ENCODE results near the gene MGAT5. TPM values are rescaled to one million over a fixed set of nuclear protein-coding genes. Genes with fewer than 3 reads are reported as not detected.

Gene MGAT5
- total RNA-seq, 1 donor from 2014 or later = 36.8 TPM

DNA sequence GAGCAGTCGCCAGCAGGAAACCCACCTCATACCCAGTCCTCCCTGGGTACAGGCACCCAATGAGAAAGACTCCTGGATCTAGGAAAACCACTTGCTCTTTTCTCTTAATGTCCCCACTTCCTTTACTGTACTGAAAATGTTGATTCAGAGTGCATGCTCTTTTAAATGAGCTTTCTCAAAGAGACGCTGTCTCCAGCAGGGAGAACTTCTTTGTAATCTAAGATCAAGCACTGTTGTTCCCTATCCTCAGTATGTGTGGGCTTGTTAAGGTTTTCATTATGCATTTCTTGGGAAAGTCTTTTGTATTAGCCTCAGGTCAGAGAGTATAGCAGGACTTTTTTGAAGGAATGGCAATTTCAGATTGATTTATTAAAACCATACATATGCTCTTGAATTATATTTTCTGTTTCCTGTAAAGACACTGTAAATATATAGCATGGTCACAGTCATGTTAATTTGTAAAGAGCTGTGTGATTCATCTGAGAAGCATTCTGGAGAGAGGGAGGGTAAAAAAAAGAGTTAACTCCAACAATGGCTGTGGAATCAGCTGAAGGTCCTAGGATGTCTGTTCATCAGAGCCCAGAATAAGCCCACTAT is 178.1 kb downstream of the MGAT5 start:
- peaks cover 7% of the 10 kb centered on the region for H3K4me1 Mint-ChIP-seq
- no peaks in the 10 kb centered on the region for H3K9me3 Mint-ChIP-seq
- DNase-seq (ENCODE audit: low read depth, low spot score) = no peak
- TF ChIP-seq, protein P1, sequence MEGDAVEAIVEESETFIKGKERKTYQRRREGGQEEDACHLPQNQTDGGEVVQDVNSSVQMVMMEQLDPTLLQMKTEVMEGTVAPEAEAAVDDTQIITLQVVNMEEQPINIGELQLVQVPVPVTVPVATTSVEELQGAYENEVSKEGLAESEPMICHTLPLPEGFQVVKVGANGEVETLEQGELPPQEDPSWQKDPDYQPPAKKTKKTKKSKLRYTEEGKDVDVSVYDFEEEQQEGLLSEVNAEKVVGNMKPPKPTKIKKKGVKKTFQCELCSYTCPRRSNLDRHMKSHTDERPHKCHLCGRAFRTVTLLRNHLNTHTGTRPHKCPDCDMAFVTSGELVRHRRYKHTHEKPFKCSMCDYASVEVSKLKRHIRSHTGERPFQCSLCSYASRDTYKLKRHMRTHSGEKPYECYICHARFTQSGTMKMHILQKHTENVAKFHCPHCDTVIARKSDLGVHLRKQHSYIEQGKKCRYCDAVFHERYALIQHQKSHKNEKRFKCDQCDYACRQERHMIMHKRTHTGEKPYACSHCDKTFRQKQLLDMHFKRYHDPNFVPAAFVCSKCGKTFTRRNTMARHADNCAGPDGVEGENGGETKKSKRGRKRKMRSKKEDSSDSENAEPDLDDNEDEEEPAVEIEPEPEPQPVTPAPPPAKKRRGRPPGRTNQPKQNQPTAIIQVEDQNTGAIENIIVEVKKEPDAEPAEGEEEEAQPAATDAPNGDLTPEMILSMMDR (conservative IDR thresholded peaks at IDR 0.05) = no peak
- H3K27ac Mint-ChIP-seq (ENCODE audit: unreplicated experiment) = no peak overlapping the region
- no peaks in the 10 kb centered on the region for H3K27me3 Mint-ChIP-seq (ENCODE audit: low read depth)
- H3K36me3 Mint-ChIP-seq (ENCODE audit: low read depth) = peaks cover 5% of the 10 kb centered on the region
- H3K4me3 Mint-ChIP-seq = no peak overlapping the region

DNA sequence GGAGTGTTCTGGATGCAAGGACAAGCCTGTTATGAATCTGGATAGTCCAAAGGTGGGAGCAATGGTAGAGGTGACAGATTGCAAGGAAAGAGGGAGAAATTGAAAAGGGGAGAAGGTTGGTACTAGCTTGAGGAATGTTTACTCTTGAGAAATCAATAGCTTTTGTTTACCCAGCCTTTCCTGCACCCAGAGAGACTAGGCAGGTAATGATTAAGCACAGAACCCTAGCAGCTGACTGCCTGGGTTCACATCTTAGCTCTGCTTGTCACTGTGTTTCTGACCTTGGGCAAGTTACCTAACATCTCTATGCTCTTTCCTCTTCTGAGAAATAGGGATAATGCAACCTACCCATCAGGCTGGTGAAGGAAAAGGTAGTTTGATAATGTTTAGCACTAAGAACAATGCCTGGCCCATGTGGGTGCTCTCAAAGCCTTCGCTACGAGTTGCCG is 178.6 kb downstream of the MGAT5 start:
- TF ChIP-seq, protein P1 (conservative IDR thresholded peaks at IDR 0.05) = no peak
- no peaks in the 10 kb centered on the region for H3K9me3 Mint-ChIP-seq
- H3K4me3 Mint-ChIP-seq = no peak overlapping the region
- no peaks in the 10 kb centered on the region for H3K27me3 Mint-ChIP-seq (ENCODE audit: low read depth)
- H3K27ac Mint-ChIP-seq (ENCODE audit: unreplicated experiment) = no peak overlapping the region
- peaks cover 7% of the 10 kb centered on the region for H3K4me1 Mint-ChIP-seq
- DNase-seq (ENCODE audit: low read depth, low spot score) = no peak
- peaks cover 5% of the 10 kb centered on the region for H3K36me3 Mint-ChIP-seq (ENCODE audit: low read depth)

DNA sequence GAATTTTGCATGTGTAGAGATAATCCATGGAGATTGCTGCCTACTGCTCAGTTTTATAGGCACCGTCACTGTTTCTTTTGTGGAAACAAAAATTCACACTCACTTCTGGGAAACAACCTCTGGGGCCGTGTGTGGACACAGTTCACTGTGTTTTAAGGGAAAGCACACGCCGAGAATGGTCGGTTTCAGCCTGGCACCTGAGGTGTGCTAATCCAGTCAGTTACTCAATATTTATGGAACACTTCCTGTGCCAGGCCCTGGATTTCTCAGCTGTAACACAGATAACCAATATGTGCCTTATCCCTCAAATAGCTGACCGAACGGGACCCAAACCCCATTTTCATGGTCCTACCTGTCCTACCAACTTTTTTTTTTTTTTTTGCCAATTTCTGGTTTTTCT is 179.6 kb downstream of the MGAT5 start:
- no peak for DNase-seq (ENCODE audit: low read depth, low spot score)
- no peak overlapping the region for H3K27ac Mint-ChIP-seq (ENCODE audit: unreplicated experiment)
- peaks cover 7% of the 10 kb centered on the region for H3K4me1 Mint-ChIP-seq
- no peak overlapping the region for H3K4me3 Mint-ChIP-seq
- TF ChIP-seq, protein P1 (conservative IDR thresholded peaks at IDR 0.05) = no peak
- peaks cover 8% of the 10 kb centered on the region for H3K36me3 Mint-ChIP-seq (ENCODE audit: low read depth)
- no peaks in the 10 kb centered on the region for H3K9me3 Mint-ChIP-seq
- no peaks in the 10 kb centered on the region for H3K27me3 Mint-ChIP-seq (ENCODE audit: low read depth)

DNA sequence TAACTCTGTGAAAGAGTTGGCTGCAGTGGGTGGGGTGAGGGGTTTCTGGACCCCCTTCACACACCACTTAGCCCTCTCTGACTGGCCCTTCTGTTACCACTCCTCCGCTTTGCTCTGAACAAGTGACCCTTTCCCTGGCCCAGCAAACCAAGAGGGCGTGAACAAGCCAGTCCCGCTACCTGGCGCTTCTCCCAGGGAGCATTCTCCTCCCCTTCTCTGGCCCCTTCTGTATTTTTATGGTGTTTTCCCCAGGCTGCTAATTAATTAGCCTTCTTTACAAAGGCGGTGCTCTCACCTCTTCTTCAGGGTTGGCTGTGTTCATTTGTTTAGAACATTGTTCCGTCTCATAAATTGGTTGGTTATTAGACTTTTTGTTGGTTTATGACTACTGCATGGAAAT is 180.1 kb downstream of the MGAT5 start:
- no peaks in the 10 kb centered on the region for H3K27me3 Mint-ChIP-seq (ENCODE audit: low read depth)

DNA sequence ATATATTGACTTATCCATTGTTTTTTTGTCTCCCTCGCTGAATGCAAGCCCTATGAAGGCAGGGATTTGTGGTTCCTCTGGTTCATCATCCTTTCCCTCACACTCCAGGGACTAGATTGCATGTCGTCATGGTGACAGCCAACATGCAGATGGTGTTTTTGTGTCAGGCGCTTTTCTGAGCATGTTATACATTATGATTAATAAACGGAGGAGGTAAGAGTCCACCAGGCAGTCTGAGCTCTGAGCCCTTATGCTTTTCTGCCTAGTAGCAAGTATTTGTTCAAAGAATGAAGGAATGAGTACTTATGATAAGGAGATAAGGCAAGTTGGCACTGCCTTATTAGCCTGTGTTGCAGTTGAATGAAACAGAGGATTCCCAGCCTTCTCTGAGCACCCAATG is 181.6 kb downstream of the MGAT5 start:
- Mint-ChIP-seq H3K4me3 (no peak overlapping the region), H3K4me1 (peaks cover 7% of the 10 kb centered on the region), H3K27ac (ENCODE audit: unreplicated experiment) (no peak overlapping the region), H3K9me3 (no peaks in the 10 kb centered on the region), H3K36me3 (ENCODE audit: low read depth) (peaks cover 8% of the 10 kb centered on the region), H3K27me3 (ENCODE audit: low read depth) (no peaks in the 10 kb centered on the region)
- DNase-seq (ENCODE audit: low read depth, low spot score) = no peak
- TF ChIP-seq, protein P1 (conservative IDR thresholded peaks at IDR 0.05) = no peak

More for the DNA sequence above, 180.1 kb downstream of the MGAT5 start:
- peaks cover 8% of the 10 kb centered on the region for H3K36me3 Mint-ChIP-seq (ENCODE audit: low read depth)
- no peak overlapping the region for H3K4me3 Mint-ChIP-seq
- H3K9me3 Mint-ChIP-seq = no peaks in the 10 kb centered on the region
- peaks cover 7% of the 10 kb centered on the region for H3K4me1 Mint-ChIP-seq
- no peak for DNase-seq (ENCODE audit: low read depth, low spot score)
- H3K27ac Mint-ChIP-seq (ENCODE audit: unreplicated experiment) = no peak overlapping the region
- TF ChIP-seq, protein P1 (conservative IDR thresholded peaks at IDR 0.05) = no peak
